Liver (tissue), 9 donors: ENCODE results near the gene TMEM120A. TPM values are rescaled to one million over a fixed set of nuclear protein-coding genes. Genes with fewer than 3 reads are reported as not detected.

Experiments
- DNase-seq: peaks from one replicate; pipeline ENCODE4 v3.0.0-alpha.2; 2017; ENCODE audit warnings: low spot score
- H3K27ac ChIP-seq, 2 donors: one replicate each; pipeline ENCODE4 v1.7.0; 2013; ENCODE audit warnings: inconsistent platforms in 2 of 2, low read length in 2 of 2, control low read depth in 1 of 2, low read depth in 1 of 2, mild to moderate bottlenecking in 1 of 2
- H3K27me3 ChIP-seq, 4 donors: one replicate each; pipeline versions ENCODE4 v1.6.1 to v1.7.0; 2013; ENCODE audit warnings: low read length in 3 of 4, inconsistent platforms in 1 of 4, mild to moderate bottlenecking in 1 of 4, moderate library complexity in 1 of 4; ENCODE audit not compliant: control insufficient read depth in 4 of 4, insufficient read depth in 4 of 4
- H3K36me3 ChIP-seq, 4 donors: one replicate each; pipeline versions ENCODE4 v1.6.1 to v1.7.0; 2013; ENCODE audit warnings: low read length in 3 of 4, mild to moderate bottlenecking in 3 of 4, low read depth in 1 of 4, moderate library complexity in 1 of 4; ENCODE audit not compliant: control insufficient read depth in 4 of 4, insufficient read depth in 3 of 4
- H3K4me1 ChIP-seq, 4 donors: one replicate each; pipeline versions ENCODE4 v1.6.1 to v1.7.0; 2013; ENCODE audit warnings: low read length in 3 of 4, mild to moderate bottlenecking in 3 of 4, moderate library complexity in 1 of 4; ENCODE audit not compliant: control insufficient read depth in 4 of 4, insufficient read depth in 4 of 4
- H3K4me3 ChIP-seq, 3 donors: one replicate each; pipeline versions ENCODE4 v1.6.1 to v1.7.0; 2013; ENCODE audit warnings: low read length in 3 of 3, control low read depth in 1 of 3, low read depth in 1 of 3, mild to moderate bottlenecking in 1 of 3
- H3K9ac ChIP-seq, 2 donors: one replicate each; pipeline ENCODE4 v1.7.0; 2013; ENCODE audit warnings: low read length in 2 of 2, mild to moderate bottlenecking in 2 of 2, moderate library complexity in 2 of 2, control low read depth in 1 of 2, low read depth in 1 of 2
- H3K9me3 ChIP-seq, 4 donors: one replicate each; pipeline versions ENCODE4 v1.6.1 to v1.7.0; 2013; ENCODE audit warnings: low read length in 3 of 4; ENCODE audit not compliant: control insufficient read depth in 4 of 4
- EGR1 ChIP-seq, 2 donors: IDR thresholded peaks; 2 replicates each; pipeline ENCODE4 v1.6.1; 2016 to 2018; ENCODE audit warnings: antibody characterized with exemption in 2 of 2, low read depth in 2 of 2
- FOXA1 ChIP-seq: IDR thresholded peaks from 2 replicates; pipeline ENCODE4 v1.6.1; 2016; ENCODE audit warnings: antibody characterized with exemption
- GABPA ChIP-seq, 2 donors: IDR thresholded peaks in 1 of 2; conservative IDR thresholded peaks in 1 of 2; 2 replicates each; pipeline ENCODE4 v1.6.1; 2016; ENCODE audit warnings: antibody characterized with exemption in 2 of 2, mild to moderate bottlenecking in 1 of 2, moderate library complexity in 1 of 2
- HNF4A ChIP-seq, 2 donors: conservative IDR thresholded peaks; 2 replicates each; pipeline ENCODE4 v1.6.1; 2016; ENCODE audit warnings: antibody characterized with exemption in 2 of 2, mild to moderate bottlenecking in 2 of 2
- HNF4G ChIP-seq: IDR thresholded peaks from 2 replicates; pipeline ENCODE4 v1.6.1; 2016; ENCODE audit warnings: antibody characterized with exemption
- JUND ChIP-seq, 2 donors: IDR thresholded peaks; 2 replicates each; pipeline ENCODE4 v1.6.1; 2016; ENCODE audit warnings: antibody characterized with exemption in 2 of 2
- MAX ChIP-seq: IDR thresholded peaks from 2 replicates; pipeline ENCODE4 v1.6.1; 2016; ENCODE audit warnings: antibody characterized with exemption
- NR2F2 ChIP-seq: IDR thresholded peaks from 2 replicates; pipeline ENCODE4 v1.6.1; 2016; ENCODE audit warnings: antibody characterized with exemption
- RAD21 ChIP-seq, 2 donors: IDR thresholded peaks; 2 replicates each; pipeline ENCODE4 v1.6.1; 2016; ENCODE audit warnings: antibody characterized with exemption in 2 of 2, mild to moderate bottlenecking in 2 of 2
- RXRA ChIP-seq, 2 donors: IDR thresholded peaks; 2 replicates each; pipeline ENCODE4 v1.6.1; 2017 to 2018; ENCODE audit warnings: antibody characterized with exemption in 2 of 2, mild to moderate bottlenecking in 1 of 2
- SP1 ChIP-seq: IDR thresholded peaks from 2 replicates; pipeline ENCODE4 v1.6.1; 2018; ENCODE audit warnings: antibody characterized with exemption, mild to moderate bottlenecking
- TAF1 ChIP-seq: conservative IDR thresholded peaks from 2 replicates; pipeline ENCODE4 v1.6.1; 2016; ENCODE audit warnings: antibody characterized with exemption, mild to moderate bottlenecking
- YY1 ChIP-seq: IDR thresholded peaks from 2 replicates; pipeline ENCODE4 v1.6.1; 2016; ENCODE audit warnings: antibody characterized with exemption, mild to moderate bottlenecking
- ZBTB33 ChIP-seq: IDR thresholded peaks from 2 replicates; pipeline ENCODE4 v1.6.1; 2016; ENCODE audit warnings: antibody characterized with exemption
- WGBS: extraction: QIAGEN DNeasy Blood & Tissue Kit; methylation state at CpG from one replicate; pipeline ENCODE4 v1.1.7; 2013; 5-methylcytosine and 5-hydroxymethylcytosine counted together
- polyA plus RNA-seq, 2 donors: library from polyadenylated mRNA; stranded (reverse) in 1 of 2; unstranded in 1 of 2; fragments of 200-250 nt in 1 of 2; fragments of >200 nt in 1 of 2; fragmentation: Nextera tagmentation in 1 of 2; extraction: Ambion mirVana in 1 of 2; gene quantifications; one replicate each; pipeline versions ENCODE4 v1.2.1 to v1.2.3, GENCODE V29; 2013 to 2015
- total RNA-seq, 2 donors: library from RNA; depleted of rRNA; stranded (reverse); fragments of >200 nt; gene quantifications; one replicate each; pipeline ENCODE4 v1.2.3, GENCODE V29; 2014
- TF ChIP-seq, protein P1 (sequence below): IDR thresholded peaks from 2 replicates; pipeline ENCODE4 v1.6.1; 2016; ENCODE audit warnings: antibody characterized with exemption, mild to moderate bottlenecking
- TF ChIP-seq, protein P2 (sequence below): IDR thresholded peaks from 2 replicates; pipeline ENCODE4 v1.6.1; 2016; ENCODE audit warnings: antibody characterized with exemption
- TF ChIP-seq, protein P3 (sequence below): fragments of 150-350 bp; IDR thresholded peaks from 2 replicates; pipeline ENCODE4 v1.5.1; 2017; ENCODE audit warnings: improper control_type of control experiment, low read depth, low read length; ENCODE audit not compliant: missing input control
- donor health status: healthy.
- donor health status: healthy.
- donor health status: healthy.
- donor health status: healthy.
- donor health status: healthy.

The TMEM120A gene
- total and polyA plus RNA-seq, 4 donors = 18.7 to 73.9 (median 32.1) TPM

DNA sequence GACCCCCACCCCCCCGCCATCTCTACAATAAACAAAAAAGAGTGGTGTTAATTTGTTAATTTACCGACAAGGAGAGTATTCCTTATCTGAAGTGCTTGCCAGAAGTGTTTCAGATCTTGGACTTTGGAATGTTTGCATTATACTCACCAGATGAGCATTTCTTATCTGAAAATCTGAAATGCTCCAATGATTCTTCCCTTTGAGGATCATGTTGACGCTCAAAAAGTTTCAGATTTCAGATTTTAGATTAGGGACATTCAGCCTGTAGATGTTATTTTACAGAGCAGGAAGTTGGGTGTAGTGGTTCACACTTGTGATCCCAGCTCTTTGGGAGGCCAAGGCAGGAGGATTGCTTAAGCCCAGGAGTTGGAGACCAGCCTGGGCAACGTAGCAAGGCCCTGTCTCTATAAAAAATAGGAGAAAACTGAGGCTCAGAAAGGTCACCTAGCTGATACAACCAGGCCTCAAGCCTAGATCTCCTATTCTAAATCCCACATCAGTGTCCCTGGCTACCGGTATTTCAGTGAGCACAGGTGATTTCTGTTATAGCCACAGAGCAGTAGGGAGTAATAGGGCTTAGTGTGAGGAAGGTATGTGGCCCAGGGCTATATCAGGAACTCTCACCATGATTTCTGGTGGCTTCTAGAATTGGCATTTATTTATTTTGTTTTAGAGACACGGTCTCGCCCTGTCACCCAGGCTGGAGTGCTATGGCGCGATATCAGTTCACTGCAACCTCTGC lies 35.4 kb downstream of the TMEM120A start:
- DNase-seq = no peak
- TF ChIP-seq RXRA (IDR thresholded peaks at IDR 0.05) (no peak), NR2F2 (no peak), HNF4A (conservative IDR thresholded peaks at IDR 0.05) (peak; percentile 27 to 55)
- WGBS = 77% methylated on average over 9 of the region's 9 CpGs
- no peak overlapping the region for H3K9ac ChIP-seq
- H3K27ac ChIP-seq = peak overlapping the region in 1 of 2 donors; percentile 4
- H3K9me3 ChIP-seq = no peaks in the 10 kb centered on the region
- no peak overlapping the region for H3K4me3 ChIP-seq
- peaks cover 19 to 75% (median 65%) of the 10 kb centered on the region in 4 donors for H3K36me3 ChIP-seq
- no peaks in the 10 kb centered on the region for H3K27me3 ChIP-seq
- peaks cover 9 to 52% (median 23%) of the 10 kb centered on the region in 4 donors for H3K4me1 ChIP-seq

DNA sequence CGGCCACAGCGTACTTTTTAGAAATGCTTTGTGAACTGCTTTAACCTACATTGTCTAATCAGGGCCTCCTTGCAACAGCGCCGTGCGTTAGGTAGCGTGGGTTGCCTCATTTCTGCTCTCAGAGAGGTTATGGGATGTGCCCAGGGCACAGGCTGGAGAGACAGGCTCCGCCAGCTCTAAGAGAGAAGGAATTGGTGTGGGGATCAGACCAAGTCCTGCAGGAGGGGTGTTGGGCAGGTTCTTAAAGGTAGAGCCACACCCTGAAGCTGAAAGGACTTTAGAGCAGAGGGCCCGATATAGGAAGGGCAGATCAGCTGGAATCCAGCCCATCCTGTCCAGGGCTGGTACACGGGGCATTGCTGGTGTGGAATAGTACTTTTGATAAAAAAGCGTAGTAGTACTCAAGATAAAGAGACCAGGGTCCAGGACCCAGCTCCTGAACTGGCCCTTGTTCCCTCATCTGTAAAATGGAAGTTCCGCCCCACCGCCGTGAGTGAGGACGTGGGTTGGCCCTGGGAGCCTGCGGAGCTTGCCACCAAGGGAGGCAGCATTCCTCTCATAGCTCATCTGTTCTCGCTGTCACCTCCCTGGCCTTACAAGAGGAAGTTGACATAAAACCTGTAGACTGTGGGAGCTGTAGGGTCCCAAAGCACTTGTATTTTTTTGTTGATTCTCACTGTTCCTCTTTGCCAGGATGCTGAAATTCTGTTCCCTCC lies 37.2 kb downstream of the TMEM120A start:
- Histone ChIP-seq H3K9me3 (no peaks in the 10 kb centered on the region), H3K9ac (no peak overlapping the region), H3K4me1 (peaks cover 11 to 43% (median 19%) of the 10 kb centered on the region in 4 donors), H3K4me3 (no peak overlapping the region), H3K36me3 (peaks cover 20 to 69% (median 61%) of the 10 kb centered on the region in 4 donors), H3K27ac (peak overlapping the region; percentile 32 to 59), H3K27me3 (no peaks in the 10 kb centered on the region)
- 75% methylated on average over 16 of the region's 16 CpGs for WGBS
- DNase-seq = no peak
- TF ChIP-seq MAX (no peak), ZBTB33 (no peak), FOXA1 (no peak), HNF4A (conservative IDR thresholded peaks at IDR 0.05) (peak; percentile 3 to 20), TAF1 (no peak), JUND (IDR thresholded peaks at IDR 0.05) (no peak), RAD21 (IDR thresholded peaks at IDR 0.05) (no peak), SP1 (no peak), GABPA (IDR thresholded peaks at IDR 0.05 in 1 of 2, conservative IDR thresholded peaks at IDR 0.05 in 1 of 2) (no peak), HNF4G (peak; percentile 28), EGR1 (IDR thresholded peaks at IDR 0.05; ENCODE audit: low read depth in 2 of 2) (no peak), NR2F2 (no peak), YY1 (no peak)
- TF ChIP-seq, protein P1, sequence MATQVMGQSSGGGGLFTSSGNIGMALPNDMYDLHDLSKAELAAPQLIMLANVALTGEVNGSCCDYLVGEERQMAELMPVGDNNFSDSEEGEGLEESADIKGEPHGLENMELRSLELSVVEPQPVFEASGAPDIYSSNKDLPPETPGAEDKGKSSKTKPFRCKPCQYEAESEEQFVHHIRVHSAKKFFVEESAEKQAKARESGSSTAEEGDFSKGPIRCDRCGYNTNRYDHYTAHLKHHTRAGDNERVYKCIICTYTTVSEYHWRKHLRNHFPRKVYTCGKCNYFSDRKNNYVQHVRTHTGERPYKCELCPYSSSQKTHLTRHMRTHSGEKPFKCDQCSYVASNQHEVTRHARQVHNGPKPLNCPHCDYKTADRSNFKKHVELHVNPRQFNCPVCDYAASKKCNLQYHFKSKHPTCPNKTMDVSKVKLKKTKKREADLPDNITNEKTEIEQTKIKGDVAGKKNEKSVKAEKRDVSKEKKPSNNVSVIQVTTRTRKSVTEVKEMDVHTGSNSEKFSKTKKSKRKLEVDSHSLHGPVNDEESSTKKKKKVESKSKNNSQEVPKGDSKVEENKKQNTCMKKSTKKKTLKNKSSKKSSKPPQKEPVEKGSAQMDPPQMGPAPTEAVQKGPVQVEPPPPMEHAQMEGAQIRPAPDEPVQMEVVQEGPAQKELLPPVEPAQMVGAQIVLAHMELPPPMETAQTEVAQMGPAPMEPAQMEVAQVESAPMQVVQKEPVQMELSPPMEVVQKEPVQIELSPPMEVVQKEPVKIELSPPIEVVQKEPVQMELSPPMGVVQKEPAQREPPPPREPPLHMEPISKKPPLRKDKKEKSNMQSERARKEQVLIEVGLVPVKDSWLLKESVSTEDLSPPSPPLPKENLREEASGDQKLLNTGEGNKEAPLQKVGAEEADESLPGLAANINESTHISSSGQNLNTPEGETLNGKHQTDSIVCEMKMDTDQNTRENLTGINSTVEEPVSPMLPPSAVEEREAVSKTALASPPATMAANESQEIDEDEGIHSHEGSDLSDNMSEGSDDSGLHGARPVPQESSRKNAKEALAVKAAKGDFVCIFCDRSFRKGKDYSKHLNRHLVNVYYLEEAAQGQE = no peak
- TF ChIP-seq, protein P2, sequence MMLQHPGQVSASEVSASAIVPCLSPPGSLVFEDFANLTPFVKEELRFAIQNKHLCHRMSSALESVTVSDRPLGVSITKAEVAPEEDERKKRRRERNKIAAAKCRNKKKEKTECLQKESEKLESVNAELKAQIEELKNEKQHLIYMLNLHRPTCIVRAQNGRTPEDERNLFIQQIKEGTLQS = no peak
- TF ChIP-seq, protein P3, sequence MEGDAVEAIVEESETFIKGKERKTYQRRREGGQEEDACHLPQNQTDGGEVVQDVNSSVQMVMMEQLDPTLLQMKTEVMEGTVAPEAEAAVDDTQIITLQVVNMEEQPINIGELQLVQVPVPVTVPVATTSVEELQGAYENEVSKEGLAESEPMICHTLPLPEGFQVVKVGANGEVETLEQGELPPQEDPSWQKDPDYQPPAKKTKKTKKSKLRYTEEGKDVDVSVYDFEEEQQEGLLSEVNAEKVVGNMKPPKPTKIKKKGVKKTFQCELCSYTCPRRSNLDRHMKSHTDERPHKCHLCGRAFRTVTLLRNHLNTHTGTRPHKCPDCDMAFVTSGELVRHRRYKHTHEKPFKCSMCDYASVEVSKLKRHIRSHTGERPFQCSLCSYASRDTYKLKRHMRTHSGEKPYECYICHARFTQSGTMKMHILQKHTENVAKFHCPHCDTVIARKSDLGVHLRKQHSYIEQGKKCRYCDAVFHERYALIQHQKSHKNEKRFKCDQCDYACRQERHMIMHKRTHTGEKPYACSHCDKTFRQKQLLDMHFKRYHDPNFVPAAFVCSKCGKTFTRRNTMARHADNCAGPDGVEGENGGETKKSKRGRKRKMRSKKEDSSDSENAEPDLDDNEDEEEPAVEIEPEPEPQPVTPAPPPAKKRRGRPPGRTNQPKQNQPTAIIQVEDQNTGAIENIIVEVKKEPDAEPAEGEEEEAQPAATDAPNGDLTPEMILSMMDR = no peak
